Smooth muscle cell (in vitro differentiated cells): Measurements from ENCODE around the gene LRRN4. TPM values are rescaled to one million over a fixed set of nuclear protein-coding genes. Genes with fewer than 3 reads are reported as not detected.

Experiments
- DNase-seq: peaks from one replicate; lab custom pipeline; 2025; ENCODE audit not compliant: unreplicated experiment; lab: John Stamatoyannopoulos, UW
- H2AFZ ChIP-seq: fragments of 200-600 bp; sonication (generic); 2 replicates; pipeline ENCODE4 v1.6.0; 2016; ENCODE audit warnings: antibody characterized with exemption, low read depth, mild to moderate bottlenecking
- H3F3A ChIP-seq: fragments of 200-600 bp; sonication (generic); 2 replicates; pipeline ENCODE4 v1.6.0; 2017; ENCODE audit warnings: antibody characterized with exemption, low read depth
- H3K27ac ChIP-seq: fragments of 200-600 bp; sonication (generic); 2 replicates; pipeline ENCODE4 v1.5.1; 2016; ENCODE audit warnings: low read depth, mild to moderate bottlenecking
- H3K27me3 ChIP-seq: fragments of 200-600 bp; sonication (generic); 2 replicates; pipeline ENCODE4 v1.6.1; 2016; ENCODE audit warnings: low read depth, mild to moderate bottlenecking
- H3K36me3 ChIP-seq: fragments of 200-600 bp; sonication (generic); 2 replicates; pipeline ENCODE4 v1.5.1; 2016; ENCODE audit warnings: low read depth
- H3K4me1 ChIP-seq: fragments of 200-600 bp; sonication (generic); 2 replicates; pipeline ENCODE4 v1.5.1; 2016; ENCODE audit warnings: low read depth
- H3K4me2 ChIP-seq: fragments of 200-600 bp; sonication (generic); 2 replicates; pipeline ENCODE4 v1.6.0; 2016; ENCODE audit warnings: mild to moderate bottlenecking
- H3K4me3 ChIP-seq: fragments of 200-600 bp; sonication (generic); 2 replicates; pipeline ENCODE4 v1.5.1; 2016; ENCODE audit warnings: mild to moderate bottlenecking
- H3K79me2 ChIP-seq: fragments of 200-600 bp; sonication (generic); 2 replicates; pipeline ENCODE4 v1.6.0; 2016; ENCODE audit warnings: low read depth, mild to moderate bottlenecking
- H3K9ac ChIP-seq: fragments of 200-600 bp; sonication (generic); 2 replicates; pipeline ENCODE4 v1.6.0; 2016; ENCODE audit warnings: low read depth
- H3K9me3 ChIP-seq: fragments of 200-600 bp; sonication (generic); replicated peaks from 2 replicates; pipeline ENCODE4 v1.5.1; 2016; ENCODE audit warnings: low read depth
- H4K20me1 ChIP-seq: fragments of 200-600 bp; sonication (generic); 2 replicates; pipeline ENCODE4 v1.6.0; 2016; ENCODE audit warnings: low read depth
- WGBS: methylation state at CpG from one replicate; pipeline ENCODE4 v1.1.7; 2016; ENCODE audit warnings: low lambda C conversion rate; 5-methylcytosine and 5-hydroxymethylcytosine counted together
- polyA plus RNA-seq: library from polyadenylated mRNA; unstranded; fragments of >200 nt; fragmentation: Nextera tagmentation; extraction: Ambion mirVana; gene quantifications from 2 replicates; pipeline ENCODE4 v1.2.1, GENCODE V29; 2016
- total RNA-seq: library from RNA; depleted of rRNA; stranded (reverse); fragments of >200 nt; gene quantifications from 2 replicates; pipeline ENCODE4 v1.2.3, GENCODE V29; 2014
- TF ChIP-seq, protein P1 (sequence below): fragments of 200-600 bp; sonication (generic); IDR thresholded peaks from 2 replicates; pipeline ENCODE4 v1.5.1; 2017; ENCODE audit warnings: borderline replicate concordance, mild to moderate bottlenecking, antibody characterized with exemption; ENCODE audit not compliant: insufficient read depth, poor library complexity, severe bottlenecking

Gene LRRN4
- total and polyA plus RNA-seq, 2 experiments from 2014 or later, result 3.9 to 5.7 TPM

DNA sequence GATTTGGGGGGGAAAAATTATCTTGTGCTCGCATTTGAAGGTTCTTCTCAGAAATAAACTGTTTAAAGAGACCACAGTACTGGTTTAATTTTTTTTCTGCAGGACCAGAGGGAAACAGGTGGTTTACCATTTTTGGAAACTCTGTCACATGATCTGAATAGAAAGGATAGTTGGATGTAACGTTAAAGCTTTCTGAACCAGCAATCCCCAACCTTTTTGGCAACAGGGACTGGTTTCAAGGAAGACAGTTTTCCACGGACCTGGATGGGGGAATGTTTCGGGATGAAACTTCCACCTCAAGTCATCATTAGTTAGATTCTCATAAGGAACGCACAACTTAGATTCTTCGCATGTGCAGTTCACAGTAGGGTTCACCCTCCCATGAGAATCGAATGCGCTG is 53.0 kb downstream of the LRRN4 start:
- no peak overlapping the region for H3K4me2 ChIP-seq
- no peaks in the 10 kb centered on the region for H3K9me3 ChIP-seq
- no peak overlapping the region for H3K4me3 ChIP-seq
- H3K36me3 ChIP-seq, result no peaks in the 10 kb centered on the region
- TF ChIP-seq, protein P1, sequence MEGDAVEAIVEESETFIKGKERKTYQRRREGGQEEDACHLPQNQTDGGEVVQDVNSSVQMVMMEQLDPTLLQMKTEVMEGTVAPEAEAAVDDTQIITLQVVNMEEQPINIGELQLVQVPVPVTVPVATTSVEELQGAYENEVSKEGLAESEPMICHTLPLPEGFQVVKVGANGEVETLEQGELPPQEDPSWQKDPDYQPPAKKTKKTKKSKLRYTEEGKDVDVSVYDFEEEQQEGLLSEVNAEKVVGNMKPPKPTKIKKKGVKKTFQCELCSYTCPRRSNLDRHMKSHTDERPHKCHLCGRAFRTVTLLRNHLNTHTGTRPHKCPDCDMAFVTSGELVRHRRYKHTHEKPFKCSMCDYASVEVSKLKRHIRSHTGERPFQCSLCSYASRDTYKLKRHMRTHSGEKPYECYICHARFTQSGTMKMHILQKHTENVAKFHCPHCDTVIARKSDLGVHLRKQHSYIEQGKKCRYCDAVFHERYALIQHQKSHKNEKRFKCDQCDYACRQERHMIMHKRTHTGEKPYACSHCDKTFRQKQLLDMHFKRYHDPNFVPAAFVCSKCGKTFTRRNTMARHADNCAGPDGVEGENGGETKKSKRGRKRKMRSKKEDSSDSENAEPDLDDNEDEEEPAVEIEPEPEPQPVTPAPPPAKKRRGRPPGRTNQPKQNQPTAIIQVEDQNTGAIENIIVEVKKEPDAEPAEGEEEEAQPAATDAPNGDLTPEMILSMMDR, result no peak
- H4K20me1 ChIP-seq, result no peaks in the 10 kb centered on the region
- H3F3A ChIP-seq, result peaks cover 5% of the 10 kb centered on the region
- H3K79me2 ChIP-seq, result no peaks in the 10 kb centered on the region
- no peaks in the 10 kb centered on the region for H3K27me3 ChIP-seq
- WGBS, result 93% methylated on average over 8 of the region's 8 CpGs
- peaks cover 14% of the 10 kb centered on the region for H3K4me1 ChIP-seq
- no peak overlapping the region for H3K9ac ChIP-seq
- H3K27ac ChIP-seq, result no peak overlapping the region
- H2AFZ ChIP-seq, result no peak overlapping the region
- no peak for DNase-seq

GRCh38 chr20:5999783-6000182 is 54.1 kb downstream of the LRRN4 start:
- no peak for DNase-seq
- peaks cover 4% of the 10 kb centered on the region for H3F3A ChIP-seq
- 96% methylated on average over 9 of the region's 9 CpGs for WGBS

GRCh38 chr20:5996765-5997164 is 57.1 kb downstream of the LRRN4 start:
- Histone ChIP-seq H3K36me3 (no peaks in the 10 kb centered on the region), H2AFZ (no peak overlapping the region), H3K4me1 (peaks cover 6% of the 10 kb centered on the region), H3K4me3 (no peak overlapping the region), H3K27ac (no peak overlapping the region), H3K79me2 (no peaks in the 10 kb centered on the region), H3K27me3 (no peaks in the 10 kb centered on the region), H4K20me1 (no peaks in the 10 kb centered on the region), H3K4me2 (no peak overlapping the region), H3K9me3 (no peaks in the 10 kb centered on the region), H3K9ac (no peak overlapping the region), H3F3A (peaks cover 5% of the 10 kb centered on the region)
- WGBS, result 32% methylated on average over 1 of the region's 1 CpG
- no peak for DNase-seq
- TF ChIP-seq, protein P1, result no peak

More at GRCh38 chr20:5999783-6000182, 54.1 kb downstream of the LRRN4 start:
- no peak overlapping the region for H3K4me3 ChIP-seq
- peaks cover 8% of the 10 kb centered on the region for H3K4me1 ChIP-seq
- no peak overlapping the region for H3K27ac ChIP-seq
- no peaks in the 10 kb centered on the region for H3K79me2 ChIP-seq
- H3K27me3 ChIP-seq, result no peaks in the 10 kb centered on the region
- no peak overlapping the region for H3K9ac ChIP-seq
- H2AFZ ChIP-seq, result no peak overlapping the region
- no peaks in the 10 kb centered on the region for H4K20me1 ChIP-seq
- no peaks in the 10 kb centered on the region for H3K36me3 ChIP-seq
- no peak overlapping the region for H3K4me2 ChIP-seq
- no peaks in the 10 kb centered on the region for H3K9me3 ChIP-seq
- TF ChIP-seq, protein P1, result no peak
